ENCODE measurements around the gene GSTT2.
"Not testable (repeated sequence)": the region's sequence is repeated elsewhere in the genome, so short reads cannot be mapped to it uniquely, and the experiment has no call there.

The GSTT2 gene

GRCh38 chr22:23979557-23980240 lies at the start of gene GSTT2:
Gene GSTT2, plus strand, starts transcription at chr22:23980134.
- DNase-seq = not testable (repeated sequence)

GRCh38 chr22:23938328-23939016 lies 41.5 kb upstream of the GSTT2 start:
- DNase-seq = no peak

- no peak for DNase-seq
Observed at GRCh38 chr22:23939017-23939357, 40.9 kb upstream of the GSTT2 start.

GRCh38 chr22:23940166-23940565 lies 39.8 kb upstream of the GSTT2 start:
- not testable (repeated sequence) for DNase-seq

GRCh38 chr22:23947391-23947790 lies 32.5 kb upstream of the GSTT2 start:
- not testable (repeated sequence) for DNase-seq

- DNase-seq = not testable (repeated sequence)
Observed at GRCh38 chr22:23949764-23950163, 30.2 kb upstream of the GSTT2 start.

GRCh38 chr22:23951383-23951782 lies 28.6 kb upstream of the GSTT2 start:
- not testable (repeated sequence) for DNase-seq

- not testable (repeated sequence) for DNase-seq
Observed at GRCh38 chr22:23952794-23953405, 27.0 kb upstream of the GSTT2 start.

GRCh38 chr22:23953485-23953884 lies 26.4 kb upstream of the GSTT2 start:
- DNase-seq = not testable (repeated sequence)

- DNase-seq = not testable (repeated sequence)
Observed at GRCh38 chr22:23954193-23954990, 25.5 kb upstream of the GSTT2 start.

- DNase-seq = not testable (repeated sequence)
Observed at GRCh38 chr22:23954991-23955305, 25.0 kb upstream of the GSTT2 start.

- DNase-seq = peak; percentile 42
Observed at GRCh38 chr22:23955886-23956285, 24.0 kb upstream of the GSTT2 start.

- peak; percentile 79 for DNase-seq
Observed at GRCh38 chr22:23956301-23956900, 23.5 kb upstream of the GSTT2 start.

- DNase-seq = not testable (repeated sequence)
Observed at GRCh38 chr22:23961084-23961771, 18.7 kb upstream of the GSTT2 start, which contains the start of gene GSTT2B. Gene GSTT2B, minus strand, starts transcription at chr22:23961195. Its CDS starts 64 bp downstream, at chr22:23961131.

- not testable (repeated sequence) for DNase-seq
Observed at GRCh38 chr22:23966094-23966493, 13.8 kb upstream of the GSTT2 start.

- DNase-seq = not testable (repeated sequence)
Observed at GRCh38 chr22:23966568-23966967, 13.4 kb upstream of the GSTT2 start, which contains the start of gene DDTL. Gene DDTL, plus strand, starts transcription at chr22:23966888. Its CDS starts 27 bp downstream, at chr22:23966915.

- no peak for DNase-seq
Observed at GRCh38 chr22:23969071-23969470, 10.9 kb upstream of the GSTT2 start.

- no peak for DNase-seq
Observed at GRCh38 chr22:23970201-23970641, 9.7 kb upstream of the GSTT2 start.

- no peak for DNase-seq
Observed at GRCh38 chr22:23970816-23971486, 9.0 kb upstream of the GSTT2 start.

GRCh38 chr22:23971927-23972326 lies 8.0 kb upstream of the GSTT2 start:
- not testable (repeated sequence) for DNase-seq

- DNase-seq = not testable (repeated sequence)
Observed at GRCh38 chr22:23974345-23974744, 5.6 kb upstream of the GSTT2 start, which contains the start of gene DDT. Gene DDT, minus strand, starts transcription at chr22:23974441. Its CDS starts 27 bp downstream, at chr22:23974414.
